SIG-M5 (cell line): Measurements from ENCODE around the gene PER2.

Experiments
- DNase-seq: peaks from one replicate; lab custom pipeline; 2025; lab: John Stamatoyannopoulos, UW

PER2 gene

DNA sequence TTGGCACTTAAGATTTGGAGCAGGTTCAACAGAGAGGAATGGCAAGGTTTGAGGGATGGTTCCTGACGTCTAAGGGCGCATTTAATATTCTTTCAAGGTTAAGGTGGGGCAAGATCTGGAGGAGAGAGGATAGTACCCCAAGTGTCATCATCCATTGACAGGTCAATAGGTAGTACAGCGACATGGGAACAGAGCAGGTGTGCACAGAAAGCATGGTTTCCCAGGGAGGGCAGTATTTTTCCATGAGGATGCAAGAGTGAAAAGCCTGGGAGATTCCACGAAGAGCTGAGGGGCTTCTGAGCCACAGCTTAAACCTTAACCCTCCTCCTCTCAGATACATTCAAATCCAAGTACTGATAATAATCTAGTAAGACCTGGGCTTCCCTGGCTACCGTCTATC, 57.7 kb downstream of the PER2 start:
- no peak for DNase-seq

DNA sequence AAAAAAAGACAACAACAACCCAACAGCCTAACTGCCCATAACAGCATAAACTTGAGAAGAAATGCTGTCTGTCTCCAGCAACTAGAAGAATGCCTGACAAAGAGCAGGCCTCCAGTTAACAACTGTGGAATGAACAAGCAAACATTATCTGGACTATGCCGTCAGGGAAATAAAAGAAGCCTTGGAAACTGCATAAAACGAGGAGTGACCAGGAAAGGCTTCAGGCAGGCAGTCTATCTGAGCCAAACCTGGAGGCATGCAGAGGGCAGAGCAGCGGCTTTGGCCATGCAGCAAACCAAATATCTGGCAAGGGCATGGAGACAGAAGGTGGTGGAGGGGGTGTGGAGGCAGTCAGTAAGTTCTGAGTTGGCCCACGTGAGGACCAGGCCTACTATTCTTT, 59.7 kb downstream of the PER2 start:
- no peak for DNase-seq

DNA sequence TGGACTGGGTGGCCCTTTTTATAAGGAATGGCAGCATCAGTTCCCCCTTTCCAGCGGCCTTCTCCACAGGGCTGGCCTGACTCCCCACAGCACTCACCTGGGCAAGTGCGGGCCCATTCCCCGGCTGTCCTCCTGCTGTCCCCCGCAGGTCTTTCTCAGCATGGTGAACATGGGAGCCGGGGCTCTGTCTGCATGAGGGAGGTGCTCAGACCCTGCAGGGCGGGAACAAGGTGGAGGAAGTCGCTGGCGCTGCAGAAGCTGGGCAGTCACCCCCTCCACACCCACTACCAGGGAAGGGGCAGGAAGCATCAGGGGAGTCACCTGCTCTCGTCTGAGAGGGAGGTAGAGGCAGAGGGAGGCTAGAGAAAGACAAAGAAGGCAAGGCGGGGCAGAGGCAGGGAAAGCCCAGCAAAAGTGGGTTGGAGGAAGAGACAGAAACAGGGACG, 60.8 kb downstream of the PER2 start:
- no peak for DNase-seq

DNA sequence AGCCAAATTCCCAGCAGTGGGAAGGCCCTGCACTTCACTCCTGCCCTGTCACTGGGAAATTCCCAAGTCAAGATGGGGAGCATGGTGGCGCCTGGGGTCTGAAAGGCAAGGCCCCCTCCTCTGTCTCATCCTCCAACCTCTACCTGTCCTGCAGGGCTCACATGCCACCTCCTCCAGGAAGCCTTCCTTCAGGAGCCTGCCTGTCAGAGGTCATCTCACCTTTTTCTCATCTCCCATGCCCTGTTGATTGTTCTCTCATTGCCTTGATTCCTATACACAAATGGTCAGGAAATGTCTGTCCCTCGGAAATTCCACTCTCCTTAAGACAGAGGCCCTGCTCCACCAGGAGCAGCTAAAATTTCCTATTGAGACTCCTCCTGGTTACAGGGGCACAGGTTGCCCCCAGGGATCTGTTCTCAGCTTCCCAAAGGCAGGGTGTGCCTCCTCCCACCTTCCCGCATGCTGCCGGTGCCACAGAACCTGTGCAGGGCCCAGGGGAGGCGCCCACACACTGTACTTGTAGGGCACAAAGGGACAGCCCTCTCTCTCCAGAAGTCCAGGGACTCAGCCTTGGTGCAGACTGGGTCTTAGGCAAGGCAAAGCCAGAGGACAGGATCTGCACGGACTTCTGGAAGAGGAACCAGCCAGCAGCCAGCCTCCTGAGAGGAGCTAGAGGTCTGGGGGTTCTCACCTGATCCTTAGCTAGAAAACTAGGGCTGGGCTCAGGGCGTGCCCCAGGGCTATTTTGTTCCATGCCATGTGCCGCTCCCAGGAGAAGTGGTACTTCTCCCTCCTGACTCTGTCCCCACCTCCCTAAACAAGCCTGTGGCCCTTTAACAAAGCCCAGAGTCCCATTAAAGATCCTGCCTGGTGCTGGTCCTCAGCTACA, 61.5 kb downstream of the PER2 start:
- no peak for DNase-seq

DNA sequence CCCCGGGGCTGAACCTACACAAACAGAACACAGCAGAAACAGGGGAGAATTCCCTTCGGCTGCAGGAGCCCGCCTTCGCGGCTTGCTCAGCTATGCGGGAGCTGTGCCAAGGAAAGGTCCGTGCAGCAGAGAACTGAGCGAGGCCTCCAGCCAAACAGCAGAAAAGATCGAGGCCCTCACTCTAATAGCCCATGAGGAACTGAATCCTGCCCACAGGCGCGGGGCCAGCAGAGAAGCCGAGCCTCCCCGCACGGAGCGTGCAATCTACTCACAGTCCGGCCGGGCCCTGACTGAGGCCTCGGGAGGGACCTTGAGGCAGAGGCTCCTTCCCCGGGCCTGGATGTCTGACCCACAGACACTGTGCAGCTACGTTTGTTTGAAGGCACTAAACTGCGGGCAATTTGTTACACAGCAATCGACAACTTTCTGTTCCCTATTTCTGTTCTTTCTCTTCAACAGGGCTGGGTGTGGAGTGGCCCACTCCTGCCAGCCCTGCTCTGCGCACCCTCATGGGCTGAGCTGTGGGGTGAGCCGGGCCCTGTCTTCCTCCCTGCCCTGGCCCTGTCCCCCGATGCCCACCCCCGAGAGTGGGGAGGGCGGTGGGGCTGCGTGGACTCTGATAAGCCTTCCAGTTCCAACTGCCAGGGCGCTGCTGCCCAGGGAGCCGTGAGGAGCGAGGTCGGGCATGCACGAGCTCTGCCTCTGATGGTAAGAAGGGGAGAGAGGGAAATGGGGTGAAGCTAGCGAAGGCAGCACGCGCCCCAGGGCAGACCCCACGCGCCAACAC, 62.3 kb downstream of the PER2 start:
- no peak for DNase-seq

DNA sequence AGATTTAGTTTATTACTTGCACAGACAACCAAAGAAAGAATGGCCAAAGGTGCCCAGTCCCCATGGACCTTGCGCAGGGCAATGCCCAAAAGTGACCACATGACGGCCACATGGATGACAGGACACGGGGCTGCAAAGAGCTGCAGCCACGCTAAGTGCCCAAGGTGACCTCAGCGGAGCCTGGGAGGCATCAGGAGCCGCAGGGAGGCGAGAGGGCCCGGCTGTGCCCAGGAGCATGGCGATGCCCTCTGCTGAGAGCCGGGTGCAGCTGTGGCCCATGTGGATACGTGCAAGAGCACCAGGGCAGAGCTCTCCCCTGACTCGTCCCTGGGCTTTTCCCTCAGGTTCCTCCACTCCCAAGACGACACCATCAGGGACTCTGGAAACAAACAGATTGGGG, 63.3 kb downstream of the PER2 start:
- DNase-seq = no peak

DNA sequence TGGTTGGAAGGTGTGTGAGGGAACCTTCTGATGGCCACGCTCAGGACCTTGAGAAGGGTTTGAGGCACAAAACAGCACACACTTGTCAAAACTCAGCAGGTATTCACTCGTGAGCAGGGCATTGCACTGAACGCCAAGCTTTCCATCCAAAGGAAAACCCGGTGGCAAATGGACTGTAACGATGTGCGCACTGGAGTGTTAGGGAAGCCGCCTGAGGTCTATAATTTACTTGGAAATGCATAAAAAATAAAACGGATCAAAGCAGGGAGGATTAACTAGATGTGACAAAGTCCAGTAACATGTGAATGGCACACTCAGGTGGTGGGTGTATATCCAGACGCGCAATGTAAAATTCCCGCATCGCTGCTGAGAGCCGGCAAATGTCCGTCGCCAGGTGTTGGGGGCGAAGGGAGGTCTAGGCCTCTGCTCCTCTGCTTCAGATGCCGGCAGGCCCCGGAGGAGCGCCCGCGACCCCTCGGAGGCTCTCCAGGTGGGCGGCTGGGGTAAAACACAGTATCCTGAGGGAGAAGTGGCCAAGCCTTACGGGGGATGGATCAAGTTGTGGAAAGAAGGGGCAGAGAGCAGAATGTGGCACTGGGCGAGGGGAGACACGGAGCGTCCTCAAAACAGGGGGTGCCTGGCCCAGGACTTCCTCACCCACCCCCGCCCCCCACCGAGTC, 63.9 kb downstream of the PER2 start:
- DNase-seq = no peak

DNA sequence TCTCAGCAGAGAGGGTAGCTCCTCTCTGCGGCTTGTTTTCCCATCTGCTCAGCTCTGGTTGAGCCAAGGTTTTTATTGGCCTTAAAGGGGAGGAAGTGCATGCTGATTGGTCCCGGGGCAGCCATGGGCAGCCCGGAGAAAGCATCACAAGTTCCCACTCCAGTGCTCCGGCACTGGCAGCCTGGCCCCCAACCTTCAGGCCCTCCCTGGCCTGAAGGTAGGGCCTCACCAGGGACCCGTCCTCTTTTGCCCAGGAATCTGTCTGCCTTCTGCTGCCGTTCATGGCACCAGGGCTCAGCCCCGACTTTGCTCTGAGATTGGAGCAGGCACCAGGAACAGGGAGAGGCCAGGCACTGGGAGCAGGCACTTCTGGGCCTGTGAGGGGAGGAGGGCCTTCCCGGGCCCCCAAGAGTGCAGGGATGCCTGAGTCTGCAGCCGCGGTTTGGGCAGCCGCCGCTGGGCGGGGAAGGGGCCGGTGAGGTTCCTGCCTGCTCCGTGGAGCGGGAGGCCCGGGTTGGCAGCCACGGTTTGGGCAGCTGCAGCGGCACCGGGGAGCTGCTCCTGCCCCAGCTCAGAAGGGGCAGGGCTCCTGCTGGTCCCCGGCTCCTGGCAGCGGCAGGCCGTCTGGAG, 67.4 kb downstream of the PER2 start:
- DNase-seq = no peak

DNA sequence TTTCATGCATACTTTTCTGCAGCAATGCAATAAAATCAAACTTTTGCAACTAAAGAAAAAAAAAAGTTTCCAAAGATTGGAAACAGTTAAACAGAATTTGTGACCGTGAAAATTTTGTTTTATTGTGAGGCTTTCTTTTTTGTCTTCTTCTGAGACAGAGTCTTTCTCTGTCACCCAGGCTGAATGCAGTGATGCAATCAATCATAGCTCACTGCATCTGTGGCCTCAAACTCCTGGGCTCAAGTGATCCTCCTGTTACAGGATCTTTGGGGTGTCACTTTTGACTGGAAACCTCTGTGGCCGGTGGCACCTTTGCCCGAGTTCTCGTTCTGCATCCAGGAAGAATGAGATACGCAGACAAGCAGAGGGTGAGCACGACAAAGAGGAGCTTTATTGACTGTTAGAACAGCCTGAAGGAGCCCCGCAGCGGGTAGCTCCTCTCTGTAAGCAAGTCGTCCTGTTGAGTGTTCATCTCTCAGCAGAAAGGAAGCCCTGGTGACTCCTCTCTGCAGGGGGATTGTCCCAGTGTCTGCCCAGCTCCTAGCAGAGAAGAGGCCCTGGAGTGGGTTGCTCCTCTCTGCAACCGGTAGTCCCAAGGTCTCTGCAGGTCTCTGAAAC, 68.0 kb downstream of the PER2 start:
- no peak for DNase-seq

DNA sequence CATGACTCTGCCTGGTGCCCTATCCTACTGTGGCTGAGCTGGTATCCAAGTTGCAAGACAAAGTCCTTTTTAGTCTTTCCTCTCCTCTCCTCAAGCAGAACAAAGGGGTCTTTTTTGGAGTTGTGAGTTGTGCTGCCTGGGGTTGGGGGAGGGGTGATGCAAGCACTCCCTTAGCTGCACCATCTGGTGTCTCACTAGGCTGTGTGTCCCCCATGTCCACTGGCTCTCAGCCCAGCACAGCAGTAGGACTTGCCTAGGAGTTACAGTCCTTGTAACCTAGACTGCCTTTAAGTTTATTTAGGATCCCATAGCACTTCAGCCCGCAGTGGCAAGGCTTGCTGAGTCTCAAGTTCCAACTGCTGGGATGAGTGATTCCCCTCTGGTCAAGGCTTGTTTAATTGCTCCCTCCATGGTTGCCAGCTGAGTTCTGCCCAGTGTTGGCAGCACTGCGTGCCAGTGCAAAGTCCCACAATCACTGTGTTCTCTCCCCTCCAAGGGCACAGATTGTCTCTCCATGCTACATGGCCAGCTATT, 71.7 kb downstream of the PER2 start:
- DNase-seq = no peak

DNA sequence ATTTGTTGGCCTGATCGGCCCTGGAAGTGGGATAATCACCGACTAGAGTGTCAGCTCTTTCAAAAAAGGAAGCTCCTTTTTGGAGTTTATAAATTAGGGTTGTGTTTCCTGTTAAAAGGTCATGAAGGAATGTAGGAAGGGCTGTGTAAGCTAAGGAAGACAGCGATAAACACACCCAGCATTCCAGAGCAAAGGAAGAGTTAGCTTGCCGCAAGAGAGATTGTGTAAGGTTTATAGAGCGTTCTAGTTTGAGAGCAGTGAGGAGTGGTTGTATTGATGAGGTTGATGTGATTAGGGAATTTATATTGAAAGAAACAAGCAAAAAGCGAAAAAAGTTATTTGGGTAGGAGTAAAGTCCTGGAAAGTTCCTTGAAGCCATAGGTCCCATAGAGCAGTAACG, 81.4 kb downstream of the PER2 start:
- no peak for DNase-seq

DNA sequence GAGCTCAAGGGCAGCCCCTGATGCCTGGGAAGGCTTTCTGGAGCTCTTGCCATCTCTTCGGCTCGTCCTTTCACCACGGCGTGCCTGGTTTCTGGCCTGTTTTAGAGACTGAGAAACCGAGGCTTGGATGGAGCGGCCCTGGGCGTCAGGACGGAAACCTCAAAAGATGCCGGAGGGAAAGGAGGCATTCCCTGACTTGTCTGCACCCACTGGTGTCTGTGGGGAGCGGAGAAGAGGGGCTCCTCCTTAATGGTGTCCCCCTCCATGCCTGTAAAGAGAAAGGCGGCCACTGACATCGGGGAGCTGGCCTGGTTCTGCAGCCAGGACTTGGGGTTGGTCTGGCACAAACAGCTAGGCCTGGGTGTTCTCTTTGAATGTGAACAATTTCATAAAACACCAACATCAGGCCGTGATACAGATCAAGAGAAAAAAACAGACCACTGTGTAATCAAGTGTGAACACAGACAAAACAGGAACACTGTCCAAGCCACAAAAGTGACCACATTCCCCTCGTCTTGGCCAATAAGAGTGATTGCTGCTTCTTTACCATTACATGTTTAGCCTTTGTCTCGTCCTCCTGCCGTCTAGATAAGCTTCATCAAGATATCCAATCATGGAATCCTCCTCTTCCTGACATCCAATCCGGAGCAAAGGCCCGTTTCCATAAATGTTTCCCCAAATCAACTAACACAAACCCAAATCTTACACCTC, 84.3 kb downstream of the PER2 start:
- no peak for DNase-seq

DNA sequence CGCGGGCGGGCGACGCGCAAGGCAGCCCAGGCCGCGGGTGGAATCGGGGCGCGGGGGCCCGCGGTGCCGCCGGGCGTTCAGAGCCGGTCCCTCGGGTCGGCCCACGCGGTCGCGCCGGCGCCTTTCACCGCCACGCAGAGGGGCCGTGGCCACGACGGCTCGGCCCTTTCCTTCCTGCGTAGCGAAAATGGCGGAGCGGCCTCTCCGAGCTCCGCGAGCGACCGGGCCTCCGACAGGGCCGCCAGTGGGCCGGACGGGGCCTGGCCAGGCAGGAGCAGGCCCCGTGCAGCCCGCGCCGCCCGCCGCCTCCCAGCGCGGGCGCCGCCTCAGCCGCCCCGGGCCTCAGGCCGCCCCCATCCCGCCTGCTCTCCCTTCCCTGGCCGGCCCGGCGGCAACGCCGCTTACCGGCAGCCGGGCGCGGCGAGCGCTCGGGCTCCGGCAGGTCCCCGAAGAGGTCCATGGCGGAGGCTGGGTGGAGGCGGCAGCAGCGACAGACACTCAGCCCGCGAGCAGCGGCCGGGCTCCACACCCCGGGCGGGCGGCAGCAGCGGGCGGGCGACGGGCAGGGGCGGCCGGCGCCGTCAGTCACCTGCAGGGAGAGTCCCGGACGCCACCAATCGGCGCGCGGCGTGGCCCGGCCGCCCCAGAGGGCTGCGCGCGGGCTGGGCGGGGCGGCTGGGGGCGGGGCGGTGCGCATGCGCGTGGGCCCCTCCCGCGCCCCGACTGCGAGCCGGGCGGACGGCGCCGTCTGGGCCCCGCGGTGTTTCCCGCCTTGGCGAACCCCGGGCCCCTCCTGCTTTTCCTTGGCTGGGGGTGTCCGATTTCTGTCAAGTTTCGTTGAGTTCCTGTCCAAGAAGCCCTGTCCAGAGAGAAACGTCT, 85.1 kb downstream of the PER2 start, which contains the start of gene ILKAP:
Gene ILKAP, minus strand, starts transcription at position 602 of the 879 bp plus-strand sequence. Its CDS starts 142 bp downstream, at position 460.
- DNase-seq = peak; percentile 21

DNA sequence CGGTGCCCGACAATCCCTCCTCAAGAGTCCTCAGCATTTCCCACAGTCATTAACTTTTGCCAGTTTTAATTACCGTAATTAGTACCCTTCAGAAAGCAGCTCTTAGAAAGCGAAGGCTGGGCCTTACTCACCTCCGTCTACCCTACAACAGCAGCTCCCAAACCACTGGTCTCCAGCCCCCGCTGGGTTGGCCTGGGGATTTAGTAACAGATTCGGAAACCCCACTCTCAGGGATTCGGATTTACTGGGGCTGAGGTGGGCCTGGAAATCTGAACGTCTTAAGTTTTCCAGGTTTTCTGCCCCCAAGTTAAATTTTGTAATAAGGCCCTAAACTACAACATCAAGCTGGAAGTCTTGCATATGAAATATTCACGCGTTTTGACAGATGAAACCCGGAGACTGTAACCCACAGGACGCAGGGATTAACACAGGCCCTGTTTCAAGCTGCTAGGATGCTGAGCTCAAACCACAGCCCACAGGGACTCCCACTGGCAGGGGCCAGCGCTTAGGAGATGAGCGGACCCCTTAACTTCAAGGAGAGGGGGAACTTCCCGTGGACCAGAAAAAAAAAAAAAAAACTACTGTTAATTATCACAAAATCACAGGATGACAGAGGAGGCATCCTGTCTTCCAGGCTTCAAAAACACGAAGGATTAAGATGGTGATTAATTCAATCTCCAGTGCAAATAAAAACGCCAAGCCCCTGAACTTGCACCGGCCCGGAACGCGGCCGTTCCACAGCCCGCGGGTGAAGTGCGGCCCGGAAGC, 85.9 kb downstream of the PER2 start:
- DNase-seq = no peak
